Mesodermal cell (in vitro differentiated cells): Measurements from ENCODE around the gene COQ7.

ENCODE experiments used
- H3K27ac ChIP-seq: 2 replicates; pipeline ENCODE4 v1.7.0; 2013; ENCODE audit warnings: mild to moderate bottlenecking, low read depth, low read length, moderate library complexity; ENCODE audit not compliant: severe bottlenecking
- H3K36me3 ChIP-seq: 2 replicates; pipeline ENCODE4 v1.7.1; 2013; ENCODE audit warnings: mild to moderate bottlenecking, low read length, moderate library complexity; ENCODE audit not compliant: control insufficient read depth, insufficient read depth
- H3K4me1 ChIP-seq: one replicate; pipeline ENCODE4 v1.7.1; 2013; ENCODE audit warnings: mild to moderate bottlenecking, low read length; ENCODE audit not compliant: insufficient read depth, control insufficient read depth, poor library complexity, severe bottlenecking
- H3K4me3 ChIP-seq: 2 replicates; pipeline ENCODE4 v1.7.0; 2013; ENCODE audit warnings: low read length, control low read depth, mild to moderate bottlenecking; ENCODE audit not compliant: insufficient read depth, poor library complexity, severe bottlenecking; ENCODE audit errors: extremely low read depth
- H3K9me3 ChIP-seq: 2 replicates; pipeline ENCODE4 v1.7.1; 2013; ENCODE audit warnings: mild to moderate bottlenecking, low read length, moderate library complexity; ENCODE audit not compliant: control insufficient read depth
- WGBS, 2 experiments: methylation state at CpG; one replicate each; pipeline ENCODE4 v1.1.5; 2013; ENCODE audit warnings: missing lambda C conversion rate in 2 of 2; ENCODE audit not compliant: insufficient coverage in 2 of 2; 5-methylcytosine and 5-hydroxymethylcytosine counted together

The COQ7 gene

GRCh38 chr16:19085679-19086200 is 18.3 kb downstream of the COQ7 start:
- 82 to 86% methylated on average over 5 to 7 of the region's 8 CpGs for WGBS, 2 experiments
- no peak overlapping the region for H3K4me3 ChIP-seq
- no peaks in the 10 kb centered on the region for H3K4me1 ChIP-seq
- H3K27ac ChIP-seq, result no peak overlapping the region
- no peaks in the 10 kb centered on the region for H3K9me3 ChIP-seq
- H3K36me3 ChIP-seq, result peaks cover 12% of the 10 kb centered on the region

- 18 to 27% methylated on average over 44 to 47 of the region's 52 CpGs for WGBS, 2 experiments
- H3K4me1 ChIP-seq, result no peaks in the 10 kb centered on the region
- no peak overlapping the region for H3K27ac ChIP-seq
- H3K4me3 ChIP-seq, result no peak overlapping the region
- peaks cover 8% of the 10 kb centered on the region for H3K36me3 ChIP-seq
- no peaks in the 10 kb centered on the region for H3K9me3 ChIP-seq
Observed at GRCh38 chr16:19086322-19087199, 19.1 kb downstream of the COQ7 start.

GRCh38 chr16:19088341-19088916 is 21.0 kb downstream of the COQ7 start:
- Histone ChIP-seq H3K27ac (no peak overlapping the region), H3K9me3 (no peaks in the 10 kb centered on the region), H3K4me3 (no peak overlapping the region), H3K4me1 (no peaks in the 10 kb centered on the region), H3K36me3 (no peaks in the 10 kb centered on the region)
- WGBS, 2 experiments, result 85 to 86% methylated on average over 1 to 2 of the region's 5 CpGs

- WGBS, 2 experiments, result 86 to 100% methylated on average over 2 to 3 of the region's 3 CpGs
- Histone ChIP-seq H3K36me3 (no peaks in the 10 kb centered on the region), H3K9me3 (no peaks in the 10 kb centered on the region), H3K27ac (no peak overlapping the region), H3K4me1 (no peaks in the 10 kb centered on the region), H3K4me3 (no peak overlapping the region)
Observed at GRCh38 chr16:19089410-19089955, 22.1 kb downstream of the COQ7 start.

GRCh38 chr16:19090916-19091315 is 23.5 kb downstream of the COQ7 start:
- no peaks in the 10 kb centered on the region for H3K4me1 ChIP-seq

GRCh38 chr16:19092653-19093410 is 25.4 kb downstream of the COQ7 start:
- Histone ChIP-seq H3K4me3 (no peak overlapping the region), H3K4me1 (no peaks in the 10 kb centered on the region), H3K27ac (no peak overlapping the region), H3K9me3 (peaks cover 5% of the 10 kb centered on the region), H3K36me3 (no peaks in the 10 kb centered on the region)
- no CpG with 5 or more reads among the region's 2 CpGs for WGBS, 2 experiments

More at GRCh38 chr16:19090916-19091315, 23.5 kb downstream of the COQ7 start:
- H3K9me3 ChIP-seq, result no peaks in the 10 kb centered on the region
- H3K27ac ChIP-seq, result no peak overlapping the region
- no peak overlapping the region for H3K4me3 ChIP-seq
- no peaks in the 10 kb centered on the region for H3K36me3 ChIP-seq
- WGBS, 2 experiments, result 94 to 96% methylated on average over 6 of the region's 6 CpGs

GRCh38 chr16:19093631-19094541 is 26.5 kb downstream of the COQ7 start:
- Histone ChIP-seq H3K4me1 (no peaks in the 10 kb centered on the region), H3K9me3 (peaks cover 10% of the 10 kb centered on the region), H3K36me3 (no peaks in the 10 kb centered on the region), H3K4me3 (no peak overlapping the region), H3K27ac (no peak overlapping the region)
- 86 to 89% methylated on average over 12 to 15 of the region's 15 CpGs for WGBS, 2 experiments

- Histone ChIP-seq H3K9me3 (peaks cover 10% of the 10 kb centered on the region), H3K27ac (no peak overlapping the region), H3K4me3 (no peak overlapping the region), H3K36me3 (no peaks in the 10 kb centered on the region), H3K4me1 (no peaks in the 10 kb centered on the region)
- 88 to 90% methylated on average over 7 to 9 of the region's 11 CpGs for WGBS, 2 experiments
Observed at GRCh38 chr16:19094542-19095365, 27.3 kb downstream of the COQ7 start.

- Histone ChIP-seq H3K4me3 (no peak overlapping the region), H3K36me3 (no peaks in the 10 kb centered on the region), H3K27ac (no peak overlapping the region), H3K4me1 (no peaks in the 10 kb centered on the region), H3K9me3 (peaks cover 10% of the 10 kb centered on the region)
- WGBS, 2 experiments, result 75 to 77% methylated on average over 3 to 4 of the region's 5 CpGs
Observed at GRCh38 chr16:19095654-19096053, 28.2 kb downstream of the COQ7 start.
